HG03175 (cell line): ENCODE data around the gene ADM.
"Not testable (repeated sequence)": the region's sequence is repeated elsewhere in the genome, so short reads cannot be mapped to it uniquely, and the experiment has no call there.

Experiments
- ATAC-seq: cut with Tn5 transposase; IDR thresholded peaks from one replicate; pipeline ENCODE4 v1.9.1; 2021; ENCODE audit warnings: mild to moderate bottlenecking, moderate library complexity; ENCODE audit not compliant: unreplicated experiment

Gene ADM, protein sequence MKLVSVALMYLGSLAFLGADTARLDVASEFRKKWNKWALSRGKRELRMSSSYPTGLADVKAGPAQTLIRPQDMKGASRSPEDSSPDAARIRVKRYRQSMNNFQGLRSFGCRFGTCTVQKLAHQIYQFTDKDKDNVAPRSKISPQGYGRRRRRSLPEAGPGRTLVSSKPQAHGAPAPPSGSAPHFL

DNA sequence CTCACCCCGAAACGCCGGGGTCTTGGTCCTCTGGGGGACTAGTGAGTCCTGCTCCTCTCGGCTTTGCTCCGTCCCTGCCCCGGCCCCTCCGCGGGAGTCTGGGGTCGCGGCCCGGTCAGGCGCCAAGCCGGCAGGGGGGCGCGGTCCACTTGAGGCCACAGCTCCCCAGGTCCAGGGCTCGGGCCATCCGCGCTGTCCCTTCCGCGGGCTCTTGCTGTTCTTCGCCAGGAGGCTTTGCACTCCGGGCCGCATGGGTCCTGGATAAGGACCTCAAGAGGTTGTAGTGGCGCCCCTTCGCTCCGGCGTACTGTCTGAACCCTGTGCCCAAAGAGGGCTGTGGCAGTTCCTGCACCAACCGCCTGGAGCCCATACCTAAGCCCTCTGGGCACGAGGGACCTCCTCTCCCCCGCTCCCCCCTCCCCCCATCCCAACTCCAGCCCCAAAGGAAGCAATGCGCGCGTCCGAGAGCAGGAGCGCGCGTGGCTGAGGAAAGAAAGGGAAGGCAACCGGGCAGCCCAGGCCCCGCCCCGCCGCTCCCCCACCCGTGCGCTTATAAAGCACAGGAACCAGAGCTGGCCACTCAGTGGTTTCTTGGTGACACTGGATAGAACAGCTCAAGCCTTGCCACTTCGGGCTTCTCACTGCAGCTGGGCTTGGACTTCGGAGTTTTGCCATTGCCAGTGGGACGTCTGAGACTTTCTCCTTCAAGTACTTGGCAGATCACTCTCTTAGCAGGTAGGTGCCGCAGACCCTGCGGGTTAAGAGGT is at the start of gene ADM:
Gene ADM (plus strand): TSS at position 579 of the 767 bp plus-strand sequence. CDS start 628 bp downstream, outside the sequence.
- ATAC-seq: no peak

DNA sequence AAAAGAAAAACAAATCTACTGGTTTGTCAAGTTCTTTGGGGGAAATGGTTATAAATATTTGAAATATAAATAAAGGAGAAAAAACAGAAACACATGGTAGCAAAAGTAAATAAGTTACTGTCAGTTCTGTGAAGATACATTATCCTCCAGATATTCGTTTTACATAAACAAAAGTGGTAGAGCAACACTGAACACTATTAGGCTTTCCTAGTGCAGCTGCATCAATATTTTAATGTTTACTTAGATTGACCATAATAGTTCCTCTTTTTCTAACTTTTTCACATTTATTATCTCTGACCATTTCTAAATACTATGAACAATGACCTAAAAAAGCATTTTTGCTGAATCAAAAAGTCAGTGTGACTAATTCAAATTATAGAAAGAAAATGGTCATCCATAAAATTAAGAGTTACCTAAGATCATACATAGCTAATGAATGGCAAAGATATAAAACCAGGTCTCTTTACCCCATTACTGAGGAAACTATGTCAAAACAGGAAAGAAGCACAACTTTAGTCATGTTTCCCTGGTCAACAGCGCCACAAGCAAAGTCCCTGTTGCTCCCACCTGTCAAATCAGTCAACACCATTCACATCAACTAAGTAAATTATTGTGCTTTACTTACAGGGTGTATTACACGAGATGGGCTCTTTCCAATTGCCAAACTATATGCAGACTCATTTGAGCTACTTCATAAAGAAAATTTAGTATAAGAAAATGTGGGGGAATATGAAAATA is 49.3 kb upstream of the ADM start:
- no peak for ATAC-seq

DNA sequence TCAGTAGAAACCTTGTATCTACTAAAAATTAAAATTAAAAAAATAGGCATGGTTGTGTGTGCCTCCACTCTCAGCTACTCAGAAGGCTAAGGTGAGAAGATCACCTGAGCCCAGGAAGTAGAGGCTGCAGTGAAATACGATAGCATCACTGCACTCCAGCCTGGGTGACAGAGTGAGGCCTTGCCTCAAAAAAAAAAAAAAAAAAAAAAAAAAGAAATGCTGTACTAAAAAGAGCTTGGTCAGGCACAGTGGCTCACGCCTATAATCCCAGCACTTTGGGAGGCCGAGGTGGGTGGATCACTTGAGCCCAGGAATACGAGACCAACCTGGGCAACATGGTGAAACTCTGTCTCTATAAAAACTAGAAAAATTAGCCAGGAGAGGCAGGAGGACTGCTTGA is 47.4 kb upstream of the ADM start:
- no peak for ATAC-seq

DNA sequence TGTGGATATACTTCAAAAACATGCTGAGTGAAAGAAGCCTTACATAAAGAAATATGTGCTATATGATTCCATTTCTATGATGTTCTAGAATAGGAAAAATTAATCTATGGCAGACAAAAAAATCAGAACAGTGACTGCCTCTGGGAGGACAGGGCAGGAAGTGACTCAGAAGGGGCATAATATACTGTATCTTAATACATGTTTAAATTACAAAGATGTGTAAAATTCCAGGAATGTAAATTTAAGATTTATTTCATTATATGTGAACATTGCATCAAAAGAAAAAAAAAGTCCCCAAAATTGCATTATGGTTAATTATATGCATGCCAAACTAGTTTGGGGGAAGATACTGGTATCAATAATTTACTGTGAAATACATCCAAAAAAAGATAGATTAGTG is 43.1 kb upstream of the ADM start:
- no peak for ATAC-seq

DNA sequence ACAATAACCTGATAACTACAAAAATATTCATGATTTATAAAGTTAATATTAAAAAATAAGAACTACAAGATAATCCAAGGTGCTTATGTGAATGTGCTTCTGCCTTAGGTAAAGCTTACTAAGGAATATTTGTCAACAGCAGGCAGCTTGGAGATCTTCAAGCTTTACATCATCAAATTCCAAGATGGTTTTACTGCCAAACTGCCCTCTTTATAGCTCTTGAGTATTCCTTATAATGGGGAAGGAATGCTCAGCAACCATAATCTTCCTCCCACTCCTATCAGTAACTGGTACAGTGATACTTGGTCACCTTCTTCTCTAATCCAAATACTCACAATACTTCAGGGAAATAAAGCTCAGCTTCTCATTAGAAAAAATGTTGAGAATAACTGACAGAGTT is 40.9 kb upstream of the ADM start:
- no peak for ATAC-seq

DNA sequence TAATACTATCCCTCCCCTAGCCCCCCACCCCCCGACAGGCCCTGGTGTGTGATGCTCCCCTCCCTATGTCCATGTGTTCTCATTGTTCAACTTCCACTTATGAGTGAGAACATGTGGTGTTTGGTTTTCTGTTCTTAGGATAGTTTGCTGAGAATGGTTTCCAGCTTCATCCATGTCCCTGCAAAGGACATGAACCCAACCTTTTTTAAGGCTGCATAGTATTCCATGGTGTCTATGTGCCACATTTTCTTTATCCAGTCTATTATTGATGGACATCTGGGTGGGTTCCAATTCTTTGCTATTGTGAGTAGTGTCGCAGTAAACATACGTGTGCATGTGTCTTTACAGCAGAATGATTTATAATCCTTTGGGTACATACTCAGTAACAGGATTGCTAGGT is 40.2 kb upstream of the ADM start:
- ATAC-seq: not testable (repeated sequence)

DNA sequence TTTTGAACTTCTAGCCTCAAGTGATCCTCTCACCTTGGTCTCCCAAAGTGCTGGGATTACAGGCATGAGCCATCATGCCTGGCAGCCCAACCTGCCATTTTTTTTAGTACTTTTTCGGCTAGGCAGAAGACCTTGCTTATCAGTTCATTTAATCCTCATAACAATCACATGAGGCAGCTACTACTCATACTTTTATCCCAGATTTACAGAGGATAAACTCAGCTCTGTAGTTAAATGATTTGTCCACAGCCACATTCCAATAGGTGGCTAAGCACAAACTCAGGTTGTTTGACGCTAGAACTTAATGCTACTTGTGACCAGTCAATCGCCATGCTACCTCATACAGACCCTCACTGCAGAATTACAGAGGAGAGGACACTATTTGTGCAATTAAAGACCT is 38.9 kb upstream of the ADM start:
- no peak for ATAC-seq

DNA sequence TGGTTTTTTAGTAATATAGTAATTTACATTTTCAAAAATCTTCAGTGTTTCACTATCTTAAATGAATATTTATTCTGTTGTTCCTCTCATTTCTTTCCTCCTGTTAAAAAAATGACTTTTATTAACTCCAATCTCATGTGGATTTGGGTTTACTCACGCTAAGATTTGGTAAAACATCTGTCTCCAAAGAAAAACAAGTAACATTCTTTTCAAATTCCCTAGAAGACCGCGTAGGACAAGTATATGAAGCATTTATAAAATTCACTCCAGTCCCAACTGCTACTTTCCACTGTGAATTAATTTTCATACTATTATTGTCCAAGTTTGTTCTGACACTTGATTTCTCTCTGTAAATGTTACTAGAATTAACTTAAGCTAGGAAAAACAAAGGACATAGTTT is 37.1 kb upstream of the ADM start:
- ATAC-seq: no peak

DNA sequence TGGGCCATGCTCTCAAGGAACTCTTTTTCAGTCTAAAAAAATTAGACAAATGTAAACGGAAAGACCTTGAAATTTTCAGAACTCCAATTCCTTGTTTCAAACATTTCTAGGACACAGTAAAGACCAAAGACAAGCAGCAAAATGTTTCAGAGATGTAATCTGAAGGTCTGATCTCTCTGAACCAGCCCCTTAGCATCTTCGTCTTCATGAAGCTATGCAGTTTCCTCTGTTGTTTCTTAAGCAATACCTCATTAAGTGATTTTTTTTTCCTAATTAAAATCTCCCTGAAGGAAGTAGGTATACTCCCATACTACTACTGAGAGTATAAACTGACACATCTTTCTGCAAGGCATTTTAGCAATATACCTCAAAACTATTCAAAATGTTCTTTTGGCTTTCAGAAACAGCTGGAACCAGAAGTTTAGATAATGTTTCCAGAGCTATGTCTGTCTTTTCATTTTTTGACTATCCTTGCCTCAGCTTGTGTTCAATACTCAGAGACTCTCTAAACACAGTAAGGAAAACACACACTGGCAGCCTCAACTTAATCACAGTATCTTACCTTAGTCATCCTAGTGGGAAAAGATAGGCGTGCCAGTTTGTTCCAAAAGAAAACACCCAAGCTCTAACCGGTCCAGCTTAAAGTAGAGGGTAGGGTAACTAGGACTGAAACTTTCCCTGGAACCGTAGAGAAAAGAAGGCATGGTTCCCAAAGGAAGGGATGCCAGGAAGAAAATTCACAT is 36.0 kb upstream of the ADM start:
- no peak for ATAC-seq

DNA sequence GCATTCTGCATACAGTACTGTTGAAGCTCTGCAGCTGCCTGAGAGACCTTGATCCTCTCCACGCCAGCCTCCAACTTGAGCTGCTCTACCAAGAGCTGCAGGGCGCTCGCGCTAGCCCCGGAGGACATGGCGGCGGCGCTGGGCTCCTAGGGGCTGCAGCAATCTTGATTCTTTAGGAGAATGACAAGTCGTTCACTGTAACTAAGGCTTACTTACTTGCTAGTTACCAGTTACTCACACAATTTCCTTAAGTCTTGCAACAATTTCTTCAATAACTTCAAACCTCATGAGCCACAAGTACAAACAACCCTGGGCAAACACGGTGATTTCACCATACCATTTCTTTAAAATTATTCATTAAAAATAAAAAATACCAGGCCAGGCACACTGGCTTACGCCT is 32.7 kb upstream of the ADM start:
- ATAC-seq: no peak

DNA sequence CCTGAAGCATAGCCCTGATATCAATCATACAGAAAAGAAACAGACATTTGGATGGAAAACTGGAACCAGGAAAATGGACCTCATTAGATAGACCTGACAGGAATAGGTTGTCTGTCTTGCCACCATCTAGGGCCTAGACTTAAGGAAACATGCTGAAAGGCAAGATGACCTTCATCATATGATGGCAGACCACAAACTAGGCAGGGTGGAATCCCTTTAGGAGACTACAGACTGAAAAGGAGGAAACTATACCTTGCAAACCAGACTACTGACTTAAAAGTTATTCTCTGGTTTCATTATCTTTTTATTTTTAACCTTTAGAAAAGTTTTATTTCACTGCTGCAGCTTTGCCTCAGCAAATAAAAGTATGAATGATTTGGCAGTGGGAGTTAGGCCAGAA is 31.1 kb upstream of the ADM start:
- ATAC-seq: no peak

DNA sequence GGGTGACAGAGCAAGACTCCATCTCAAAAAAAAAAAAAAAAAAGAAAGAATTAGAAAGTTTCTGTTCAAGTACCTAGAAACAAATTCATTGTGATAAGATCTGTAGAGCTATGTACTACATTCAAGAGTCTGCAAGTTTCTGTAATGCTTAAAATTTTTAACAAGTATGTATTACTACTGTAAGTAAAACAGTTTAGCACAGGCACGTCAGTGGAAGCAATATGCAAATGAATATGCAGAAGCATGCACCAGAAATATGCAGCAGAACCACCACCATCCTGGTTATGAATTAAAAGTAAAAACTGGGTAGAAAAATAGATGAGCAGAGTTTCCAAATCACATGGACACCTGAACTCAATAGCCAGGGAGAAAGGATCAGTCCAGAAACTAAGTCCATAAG is 30.1 kb upstream of the ADM start:
- ATAC-seq: no peak

DNA sequence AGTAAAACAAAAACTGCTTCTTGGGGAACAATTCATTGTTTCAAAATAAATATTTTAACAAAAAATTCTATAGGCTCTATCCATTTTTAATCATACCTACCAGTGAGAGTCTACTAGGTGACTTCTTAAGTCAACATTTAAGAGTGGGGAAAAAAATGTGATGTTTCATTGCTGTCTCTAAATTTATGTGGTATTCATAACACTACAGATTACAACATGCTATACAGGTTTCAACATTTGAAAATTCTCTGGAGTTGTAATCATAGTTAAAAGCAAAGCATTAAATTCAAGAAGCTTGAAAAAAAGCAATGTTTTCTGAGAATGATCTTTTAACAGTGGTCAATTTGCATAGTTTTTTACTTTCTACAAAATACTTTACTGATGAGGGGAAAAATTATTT is 29.2 kb upstream of the ADM start:
- ATAC-seq: no peak

DNA sequence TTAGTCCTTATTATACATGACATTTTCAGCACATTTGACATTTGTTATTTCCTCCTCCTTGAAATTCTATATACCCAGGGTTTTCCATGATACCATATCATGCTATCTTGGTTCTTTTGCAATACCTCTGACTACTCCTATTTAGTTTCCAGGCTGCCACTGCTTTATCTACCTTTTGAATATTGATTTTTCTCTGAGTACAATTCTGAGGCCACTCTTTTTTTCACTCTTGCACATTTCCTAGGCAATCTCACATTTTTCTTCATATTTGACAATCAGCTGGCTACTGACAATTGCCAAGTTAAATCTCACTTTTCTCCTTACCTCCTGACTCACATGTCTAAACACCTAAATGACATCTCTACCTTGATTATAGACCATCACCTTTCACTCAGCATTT is 22.8 kb upstream of the ADM start:
- ATAC-seq: no peak

DNA sequence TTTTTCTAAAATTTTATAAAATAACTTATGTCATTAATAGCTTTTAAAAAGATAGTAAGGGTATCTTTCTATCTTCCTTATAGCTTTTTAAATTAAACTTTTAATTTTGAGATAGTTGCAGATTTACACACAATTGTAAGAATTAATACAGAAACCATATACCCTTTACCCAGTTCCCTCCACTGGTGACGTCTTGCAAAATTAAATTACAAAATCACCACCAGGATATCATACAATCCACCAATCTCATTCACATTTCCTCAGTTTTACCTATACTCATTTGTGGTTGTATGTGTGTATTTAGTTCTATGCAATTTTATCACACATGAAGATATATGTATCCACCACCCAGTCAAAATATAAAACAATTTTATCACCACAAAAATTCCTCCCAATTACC is 20.9 kb upstream of the ADM start:
- ATAC-seq: no peak

DNA sequence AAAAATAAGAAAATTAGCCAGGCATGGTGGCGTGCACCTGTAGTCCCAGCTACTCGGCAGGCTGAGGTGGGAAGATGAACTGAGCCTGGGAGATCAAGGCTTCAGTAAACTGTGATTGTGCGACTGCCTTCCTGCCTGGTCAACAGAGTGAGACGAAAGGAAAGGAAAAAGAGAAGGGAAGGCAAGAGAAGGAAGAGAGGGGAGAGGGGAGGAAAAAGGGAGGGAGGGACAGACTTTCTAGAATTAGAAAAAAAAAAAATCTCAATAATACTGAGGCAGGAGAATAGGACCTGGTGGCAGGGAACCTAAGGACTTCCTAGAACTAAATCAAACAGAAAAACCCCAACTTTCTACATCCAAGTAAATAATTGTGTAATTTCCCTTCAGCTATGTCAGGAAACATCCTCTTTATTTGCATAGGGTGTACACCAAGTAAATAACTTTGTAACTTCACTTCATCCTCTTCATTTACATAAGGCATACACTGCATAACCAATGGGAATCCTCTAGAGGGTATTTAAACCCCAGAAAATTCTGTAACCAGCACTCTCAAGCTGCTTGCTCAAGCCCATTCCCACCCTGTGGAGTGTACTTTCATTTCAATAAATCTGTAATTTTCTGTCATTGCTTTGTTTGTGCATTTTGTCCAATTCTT is 19.6 kb upstream of the ADM start:
- no peak for ATAC-seq

DNA sequence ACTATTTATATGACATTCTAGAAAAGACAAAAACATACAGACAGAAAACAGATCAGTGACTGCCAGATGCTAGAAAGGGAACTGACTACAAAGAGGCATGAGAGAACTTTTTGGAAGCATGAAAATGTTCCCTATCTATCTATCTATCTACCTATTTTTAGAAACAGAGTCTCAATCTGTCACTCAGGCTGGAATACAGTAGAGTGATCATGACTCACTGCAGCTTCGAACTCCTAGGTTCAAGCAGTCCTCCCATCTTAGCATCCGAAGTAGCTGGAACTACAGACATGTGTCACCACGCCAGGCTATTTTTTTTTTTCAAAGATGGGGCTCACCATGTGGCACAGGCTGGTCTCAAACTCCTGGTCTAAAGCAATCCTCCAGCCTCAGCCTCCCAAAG is 17.7 kb upstream of the ADM start:
- no peak for ATAC-seq

DNA sequence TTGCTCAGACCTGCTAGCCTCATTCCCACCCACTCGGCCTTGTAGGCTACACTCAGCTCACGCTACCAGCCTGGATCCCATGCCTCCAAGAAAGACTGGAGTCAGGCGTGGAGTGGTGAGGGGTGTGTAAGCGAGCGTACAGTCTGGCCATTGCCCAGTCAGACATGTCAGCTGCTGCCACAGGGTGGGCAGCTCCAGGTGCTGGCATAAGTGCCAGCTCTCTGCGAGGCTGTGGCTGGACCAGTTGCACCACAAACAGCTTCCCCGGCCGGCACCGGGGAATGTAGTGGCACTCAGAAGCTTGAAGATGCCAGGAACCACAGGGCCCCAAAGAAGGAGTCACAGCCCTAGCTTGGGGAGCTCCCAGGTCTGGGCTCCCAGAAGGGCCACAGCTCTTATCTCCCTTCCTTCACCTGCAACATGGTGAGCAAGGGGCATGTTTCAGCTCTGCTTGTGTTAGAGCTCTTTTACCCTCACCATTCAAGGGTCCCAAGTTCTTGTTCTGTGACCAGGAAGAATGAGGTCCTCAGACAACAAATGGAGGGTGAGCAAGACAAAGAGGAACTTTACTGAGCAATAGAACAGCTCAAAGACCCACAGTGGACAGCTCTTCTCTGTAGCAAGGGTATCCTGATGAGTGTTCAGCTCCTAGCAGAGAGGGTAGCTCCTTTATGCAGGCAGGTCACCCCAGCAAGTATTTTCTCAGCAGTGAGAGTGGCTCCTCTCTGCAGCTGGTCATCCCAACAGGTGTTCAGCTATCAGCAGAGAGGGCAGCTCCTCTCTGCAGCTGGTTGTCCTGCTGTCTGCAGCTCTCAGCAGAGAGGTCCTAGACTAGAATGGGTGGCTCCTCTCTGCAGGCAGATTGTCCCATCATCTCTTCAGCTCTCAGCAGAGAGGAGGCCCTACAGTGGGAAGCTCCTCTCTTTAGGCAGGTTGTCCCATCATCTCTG is 16.8 kb upstream of the ADM start:
- no peak for ATAC-seq

DNA sequence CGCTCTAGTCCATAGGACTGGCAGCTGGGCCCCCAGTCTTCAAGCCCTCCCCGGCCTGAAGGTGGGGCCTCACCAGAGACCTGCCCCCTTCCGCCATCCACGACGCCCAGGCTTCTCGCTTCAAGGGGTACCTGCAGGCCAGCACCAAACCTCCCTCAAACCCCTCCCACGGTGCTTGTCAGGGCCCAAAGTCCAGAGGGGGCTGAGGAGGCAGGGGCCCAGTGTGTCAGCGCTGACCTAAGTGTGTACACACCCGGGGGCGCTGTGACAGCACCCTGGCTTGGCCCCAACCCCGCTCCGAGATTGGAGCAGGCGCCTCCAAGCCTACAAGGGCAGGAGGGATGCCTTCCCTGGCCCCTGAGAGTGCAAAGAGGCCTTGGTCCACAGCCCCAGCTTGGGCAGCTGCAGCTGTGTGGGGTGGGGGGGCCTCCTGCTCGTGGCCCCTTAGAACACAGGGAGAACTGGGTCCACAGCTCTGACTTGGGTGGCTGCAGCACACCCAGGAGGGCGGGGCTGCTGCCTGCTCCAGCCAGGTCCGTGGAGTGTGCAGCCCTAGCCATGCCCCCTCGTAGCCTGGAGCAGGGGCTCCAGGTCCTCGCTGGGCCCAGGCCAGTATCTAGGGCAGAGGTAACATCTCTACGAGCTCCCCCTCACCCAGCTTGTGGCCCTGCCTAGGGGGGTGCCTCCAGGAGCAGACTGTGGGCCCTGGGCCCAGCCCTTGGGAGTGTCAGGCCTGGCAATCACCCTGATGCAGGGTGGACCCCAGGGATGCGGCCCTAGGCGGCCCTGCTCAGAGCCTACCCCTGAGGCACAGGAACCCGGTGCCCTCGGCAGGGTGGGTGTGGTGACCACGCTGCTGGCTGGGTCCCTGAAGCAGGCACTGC is 15.8 kb upstream of the ADM start:
- no peak for ATAC-seq
